OCI-LY1 (cell line): ENCODE data around the gene FURIN.

Experiments
- CTCF ChIP-seq: fragments of 200-600 bp; sonication (generic), shearing (Covaris generic); IDR thresholded peaks from 2 replicates; pipeline ENCODE4 v1.5.1; 2017; ENCODE audit warnings: mild to moderate bottlenecking, antibody characterized with exemption, low read length, moderate library complexity, mixed read lengths
- EZH2 ChIP-seq: fragments of 200-600 bp; sonication (generic), shearing (Covaris generic); IDR thresholded peaks from 2 replicates; pipeline ENCODE4 v1.8.0; 2017; ENCODE audit warnings: borderline replicate concordance, mixed run types, mild to moderate bottlenecking, antibody characterized with exemption, low read length, moderate library complexity, mixed read lengths

GRCh38 chr15:90869140-90869541, 753 bp downstream of the FURIN start:
- no peak for TF ChIP-seq CTCF
- TF ChIP-seq EZH2 = no peak
